GM12891 (cell line): ENCODE measurements around the gene CISD3.

Source experiments
- POLR2A ChIP-seq: IDR thresholded peaks from 2 replicates; pipeline ENCODE4 v1.6.1; 2011; ENCODE audit warnings: low read depth, low read length, control low read depth
- POLR2AphosphoS5 ChIP-seq: IDR thresholded peaks from 2 replicates; pipeline ENCODE4 v1.6.1; 2011; ENCODE audit warnings: low read depth, low read length, control low read depth
- SPI1 ChIP-seq: IDR thresholded peaks from 2 replicates; pipeline ENCODE4 v1.6.1; 2011; ENCODE audit warnings: low read depth, low read length, control low read depth
- TAF1 ChIP-seq: IDR thresholded peaks from 2 replicates; pipeline ENCODE4 v1.6.1; 2011; ENCODE audit warnings: low read depth, low read length, control low read depth

GRCh38 chr17:38768417-38768816, 38.3 kb downstream of the CISD3 start:
- no peak for TF ChIP-seq POLR2AphosphoS5
- TF ChIP-seq TAF1, result no peak
- no peak for TF ChIP-seq POLR2A
- TF ChIP-seq SPI1, result no peak
